HEK293 (cell line): Measurements from ENCODE around the gene EEF2K.

ENCODE experiments used
- CTCF ChIP-seq: fragments of 450-650 bp; formaldehyde crosslinking; IDR thresholded peaks from 2 replicates; pipeline ENCODE4 v1.5.1; 2016; ENCODE audit warnings: missing biosample characterization, missing genetic modification characterization
- MEIS1 ChIP-seq: sonication (generic); formaldehyde crosslinking; IDR thresholded peaks from 2 replicates; pipeline ENCODE4 v1.8.1; 2022; ENCODE audit warnings: missing genetic modification reagents, mild to moderate bottlenecking, borderline replicate concordance
- ZBTB7A ChIP-seq: fragments of 450-650 bp; formaldehyde crosslinking; IDR thresholded peaks from 2 replicates; pipeline ENCODE4 v1.5.1; 2016; ENCODE audit warnings: low read depth, missing biosample characterization, missing genetic modification characterization
- ZFP41 ChIP-seq: fragments of 450-650 bp; formaldehyde crosslinking; IDR thresholded peaks from 2 replicates; pipeline ENCODE4 v1.5.1; 2016; ENCODE audit warnings: missing biosample characterization, missing genetic modification characterization, borderline replicate concordance
- ZNF274 ChIP-seq, 2 experiments: fragments of 200-500 bp in 1 of 2; fragments of 450-650 bp in 1 of 2; sonication (Bioruptor generic) in 1 of 2; formaldehyde crosslinking in 1 of 2; IDR thresholded peaks; 2 replicates each; pipeline versions ENCODE4 v1.5.1 to v1.6.1; 2014 to 2016; ENCODE audit warnings: borderline replicate concordance in 1 of 2, inconsistent platforms in 1 of 2, low read length in 1 of 2, missing biosample characterization in 1 of 2, missing genetic modification characterization in 1 of 2
- ZSCAN23 ChIP-seq: fragments of 450-650 bp; formaldehyde crosslinking; IDR thresholded peaks from 2 replicates; pipeline ENCODE4 v1.5.1; 2016; ENCODE audit warnings: missing biosample characterization, missing genetic modification characterization

DNA sequence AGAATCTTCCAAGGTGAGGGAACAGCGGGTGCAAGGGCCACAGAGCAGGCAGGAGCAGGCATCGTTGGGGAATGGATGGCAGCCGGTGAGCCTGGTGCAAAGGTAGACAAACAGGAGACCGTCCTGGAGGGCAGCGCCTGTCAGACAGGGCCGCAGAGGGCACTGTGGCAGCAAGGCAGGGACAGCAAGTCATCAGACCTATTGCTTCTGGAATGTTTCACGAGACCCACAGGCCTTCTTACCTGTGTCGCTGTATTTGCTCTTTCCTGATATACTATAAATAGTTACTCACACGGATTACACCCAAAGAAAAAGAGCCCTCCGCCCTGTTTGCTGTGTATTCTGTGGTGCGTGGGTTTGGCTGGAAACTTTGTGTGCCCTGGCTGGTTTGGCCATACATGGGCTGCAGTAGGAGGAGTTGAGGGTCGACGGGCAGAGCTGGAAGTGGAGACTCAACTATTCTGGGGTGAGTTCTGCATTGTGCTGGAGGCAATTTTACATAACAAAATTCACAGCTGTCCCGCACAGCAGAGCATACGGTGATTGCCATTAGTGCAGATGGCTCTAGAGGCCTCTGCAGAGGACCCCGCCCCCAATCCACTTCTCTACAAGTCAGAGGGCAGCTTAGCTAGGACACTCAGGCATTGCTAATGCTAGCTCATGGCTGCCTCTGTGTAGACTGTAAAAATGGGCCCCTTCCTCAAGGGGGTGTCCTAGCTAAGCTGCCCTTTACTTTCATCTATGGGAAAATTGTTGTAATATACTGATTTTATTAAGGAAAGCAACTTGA lies 72.6 kb downstream of the EEF2K start:
- TF ChIP-seq CTCF (tag by site-specific recombination) (no peak), ZBTB7A (tag by site-specific recombination) (no peak), MEIS1 (no peak), ZFP41 (tag by site-specific recombination) (no peak), ZNF274 (IDR thresholded peaks at IDR 0.05; ENCODE audit: low read length) (no peak), ZNF274 (tag by site-specific recombination; IDR thresholded peaks at IDR 0.05; ENCODE audit: borderline replicate concordance) (no peak), ZSCAN23 (no peak)
